Smooth muscle cell (in vitro differentiated cells): ENCODE data around the gene BCL2. TPM values are rescaled to one million over a fixed set of nuclear protein-coding genes. Genes with fewer than 3 reads are reported as not detected.

ENCODE experiments used
- DNase-seq: peaks from one replicate; lab custom pipeline; 2025; ENCODE audit not compliant: unreplicated experiment; lab: John Stamatoyannopoulos, UW
- H2AFZ ChIP-seq: fragments of 200-600 bp; sonication (generic); 2 replicates; pipeline ENCODE4 v1.6.0; 2016; ENCODE audit warnings: antibody characterized with exemption, low read depth, mild to moderate bottlenecking
- H3F3A ChIP-seq: fragments of 200-600 bp; sonication (generic); 2 replicates; pipeline ENCODE4 v1.6.0; 2017; ENCODE audit warnings: antibody characterized with exemption, low read depth
- H3K27ac ChIP-seq: fragments of 200-600 bp; sonication (generic); 2 replicates; pipeline ENCODE4 v1.5.1; 2016; ENCODE audit warnings: low read depth, mild to moderate bottlenecking
- H3K27me3 ChIP-seq: fragments of 200-600 bp; sonication (generic); 2 replicates; pipeline ENCODE4 v1.6.1; 2016; ENCODE audit warnings: low read depth, mild to moderate bottlenecking
- H3K36me3 ChIP-seq: fragments of 200-600 bp; sonication (generic); 2 replicates; pipeline ENCODE4 v1.5.1; 2016; ENCODE audit warnings: low read depth
- H3K4me1 ChIP-seq: fragments of 200-600 bp; sonication (generic); 2 replicates; pipeline ENCODE4 v1.5.1; 2016; ENCODE audit warnings: low read depth
- H3K4me2 ChIP-seq: fragments of 200-600 bp; sonication (generic); 2 replicates; pipeline ENCODE4 v1.6.0; 2016; ENCODE audit warnings: mild to moderate bottlenecking
- H3K4me3 ChIP-seq: fragments of 200-600 bp; sonication (generic); 2 replicates; pipeline ENCODE4 v1.5.1; 2016; ENCODE audit warnings: mild to moderate bottlenecking
- H3K79me2 ChIP-seq: fragments of 200-600 bp; sonication (generic); 2 replicates; pipeline ENCODE4 v1.6.0; 2016; ENCODE audit warnings: low read depth, mild to moderate bottlenecking
- H3K9ac ChIP-seq: fragments of 200-600 bp; sonication (generic); 2 replicates; pipeline ENCODE4 v1.6.0; 2016; ENCODE audit warnings: low read depth
- H3K9me3 ChIP-seq: fragments of 200-600 bp; sonication (generic); replicated peaks from 2 replicates; pipeline ENCODE4 v1.5.1; 2016; ENCODE audit warnings: low read depth
- H4K20me1 ChIP-seq: fragments of 200-600 bp; sonication (generic); 2 replicates; pipeline ENCODE4 v1.6.0; 2016; ENCODE audit warnings: low read depth
- CTCF ChIP-seq: fragments of 200-600 bp; sonication (generic); IDR thresholded peaks from 2 replicates; pipeline ENCODE4 v1.5.1; 2017; ENCODE audit warnings: borderline replicate concordance, mild to moderate bottlenecking, antibody characterized with exemption; ENCODE audit not compliant: insufficient read depth, poor library complexity, severe bottlenecking
- WGBS: methylation state at CpG from one replicate; pipeline ENCODE4 v1.1.7; 2016; ENCODE audit warnings: low lambda C conversion rate; 5-methylcytosine and 5-hydroxymethylcytosine counted together
- polyA plus RNA-seq: library from polyadenylated mRNA; unstranded; fragments of >200 nt; fragmentation: Nextera tagmentation; extraction: Ambion mirVana; gene quantifications from 2 replicates; pipeline ENCODE4 v1.2.1, GENCODE V29; 2016
- total RNA-seq: library from RNA; depleted of rRNA; stranded (reverse); fragments of >200 nt; gene quantifications from 2 replicates; pipeline ENCODE4 v1.2.3, GENCODE V29; 2014

Gene BCL2
- total and polyA plus RNA-seq, 2 experiments from 2014 or later, result 0.85 TPM; not detected in 1

DNA sequence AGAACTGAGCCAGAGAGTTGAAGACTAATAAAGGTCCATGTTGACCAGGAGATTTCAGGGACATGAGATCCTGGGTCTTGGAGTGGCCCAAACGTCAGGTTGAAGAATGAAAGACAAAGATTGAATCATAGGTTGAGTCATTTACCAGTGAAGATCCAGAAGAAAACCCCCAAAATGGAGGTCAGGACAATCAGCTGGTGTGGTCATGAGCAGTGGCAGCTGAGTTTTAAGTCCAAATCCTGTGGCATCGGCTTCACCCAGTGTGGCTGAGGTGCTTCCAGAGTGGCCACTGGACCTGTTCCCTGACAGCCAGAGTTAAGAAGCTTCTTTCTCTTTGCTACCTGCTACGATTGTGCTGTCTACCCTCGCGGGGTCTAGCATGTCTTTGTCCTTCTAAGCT is 234.0 kb downstream of the BCL2 start:
- no peaks in the 10 kb centered on the region for H3K36me3 ChIP-seq
- H3K27me3 ChIP-seq, result no peaks in the 10 kb centered on the region
- H4K20me1 ChIP-seq, result no peaks in the 10 kb centered on the region
- no peak overlapping the region for H3K9ac ChIP-seq
- H3K4me1 ChIP-seq, result no peaks in the 10 kb centered on the region
- no peak overlapping the region for H3K27ac ChIP-seq
- H3F3A ChIP-seq, result no peaks in the 10 kb centered on the region
- no peak overlapping the region for H3K4me3 ChIP-seq
- TF ChIP-seq CTCF, result no peak
- no peak overlapping the region for H2AFZ ChIP-seq
- no peaks in the 10 kb centered on the region for H3K9me3 ChIP-seq
- no peak for DNase-seq
- H3K4me2 ChIP-seq, result no peak overlapping the region
- 90% methylated on average over 5 of the region's 5 CpGs for WGBS
- H3K79me2 ChIP-seq, result no peaks in the 10 kb centered on the region

DNA sequence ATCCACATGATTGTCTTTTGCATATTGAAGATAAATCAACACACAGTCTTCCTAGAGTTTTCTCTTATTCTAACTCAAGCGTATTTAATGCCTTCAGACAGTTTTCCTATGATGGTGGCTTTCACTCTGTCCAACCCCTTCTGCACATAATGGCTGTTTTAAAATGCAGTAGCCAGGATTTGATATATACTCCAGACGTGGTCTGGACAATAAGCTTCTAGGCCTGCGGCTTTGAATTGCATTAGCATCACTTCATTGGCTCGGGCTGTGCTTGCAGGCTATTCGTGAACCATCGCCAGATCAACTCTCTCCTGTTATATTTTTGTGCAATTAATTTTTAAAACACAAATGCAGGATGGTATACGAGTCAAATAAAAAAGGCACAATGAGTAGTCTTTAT is 235.3 kb downstream of the BCL2 start:
- 90% methylated on average over 7 of the region's 7 CpGs for WGBS
- no peaks in the 10 kb centered on the region for H3F3A ChIP-seq
- H3K4me2 ChIP-seq, result no peak overlapping the region
- H3K9ac ChIP-seq, result no peak overlapping the region
- no peaks in the 10 kb centered on the region for H3K9me3 ChIP-seq
- H4K20me1 ChIP-seq, result no peaks in the 10 kb centered on the region
- no peaks in the 10 kb centered on the region for H3K4me1 ChIP-seq
- H3K36me3 ChIP-seq, result no peaks in the 10 kb centered on the region
- no peak for TF ChIP-seq CTCF
- no peak overlapping the region for H2AFZ ChIP-seq
- no peaks in the 10 kb centered on the region for H3K79me2 ChIP-seq
- DNase-seq, result no peak
- H3K27ac ChIP-seq, result no peak overlapping the region
- H3K4me3 ChIP-seq, result no peak overlapping the region
- no peaks in the 10 kb centered on the region for H3K27me3 ChIP-seq

DNA sequence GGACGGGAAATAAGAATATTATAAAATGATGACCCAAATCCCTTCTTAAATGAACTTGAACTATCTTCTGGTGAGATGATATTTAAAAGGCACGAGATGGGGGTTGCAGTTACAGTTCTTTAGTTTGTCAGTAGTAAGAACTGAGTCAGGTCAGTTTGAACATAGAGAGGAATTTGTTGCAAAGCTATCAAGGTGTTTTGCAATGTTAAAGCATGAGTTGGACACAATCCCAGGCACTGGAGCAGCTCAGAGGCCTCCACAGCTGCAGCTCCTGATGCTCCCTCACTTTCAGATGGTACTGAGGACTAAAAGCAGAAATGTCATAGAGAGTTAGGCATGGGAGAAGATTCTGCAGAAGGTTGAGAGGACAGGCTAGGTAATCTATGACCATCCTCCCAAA is 236.0 kb downstream of the BCL2 start:
- no peak for DNase-seq
- no peak overlapping the region for H3K4me2 ChIP-seq
- H3K27me3 ChIP-seq, result no peaks in the 10 kb centered on the region
- H2AFZ ChIP-seq, result no peak overlapping the region
- 92% methylated on average over 2 of the region's 2 CpGs for whole genome bisulfite sequencing
- no peaks in the 10 kb centered on the region for H3K79me2 ChIP-seq
- no peak overlapping the region for H3K4me3 ChIP-seq
- H3F3A ChIP-seq, result no peaks in the 10 kb centered on the region
- H3K27ac ChIP-seq, result no peak overlapping the region
- H4K20me1 ChIP-seq, result no peaks in the 10 kb centered on the region
- H3K36me3 ChIP-seq, result no peaks in the 10 kb centered on the region
- H3K9ac ChIP-seq, result no peak overlapping the region
- H3K9me3 ChIP-seq, result no peaks in the 10 kb centered on the region
- no peak for TF ChIP-seq CTCF
- no peaks in the 10 kb centered on the region for H3K4me1 ChIP-seq

GRCh38 chr18:63083020-63083531 is 236.5 kb downstream of the BCL2 start:
- DNase-seq, result no peak
- H2AFZ ChIP-seq, result no peak overlapping the region
- H3K27ac ChIP-seq, result no peak overlapping the region
- no peak overlapping the region for H3K4me2 ChIP-seq
- H3F3A ChIP-seq, result no peaks in the 10 kb centered on the region
- 86% methylated on average over 8 of the region's 8 CpGs for WGBS
- no peak overlapping the region for H3K4me3 ChIP-seq
- no peaks in the 10 kb centered on the region for H3K4me1 ChIP-seq
- no peak overlapping the region for H3K9ac ChIP-seq
- no peaks in the 10 kb centered on the region for H3K36me3 ChIP-seq
- TF ChIP-seq CTCF, result no peak
- no peaks in the 10 kb centered on the region for H3K79me2 ChIP-seq
- no peaks in the 10 kb centered on the region for H3K27me3 ChIP-seq
- H4K20me1 ChIP-seq, result no peaks in the 10 kb centered on the region
- H3K9me3 ChIP-seq, result no peaks in the 10 kb centered on the region
